ENCODE results near the gene CTSS.

CTSS gene

DNA sequence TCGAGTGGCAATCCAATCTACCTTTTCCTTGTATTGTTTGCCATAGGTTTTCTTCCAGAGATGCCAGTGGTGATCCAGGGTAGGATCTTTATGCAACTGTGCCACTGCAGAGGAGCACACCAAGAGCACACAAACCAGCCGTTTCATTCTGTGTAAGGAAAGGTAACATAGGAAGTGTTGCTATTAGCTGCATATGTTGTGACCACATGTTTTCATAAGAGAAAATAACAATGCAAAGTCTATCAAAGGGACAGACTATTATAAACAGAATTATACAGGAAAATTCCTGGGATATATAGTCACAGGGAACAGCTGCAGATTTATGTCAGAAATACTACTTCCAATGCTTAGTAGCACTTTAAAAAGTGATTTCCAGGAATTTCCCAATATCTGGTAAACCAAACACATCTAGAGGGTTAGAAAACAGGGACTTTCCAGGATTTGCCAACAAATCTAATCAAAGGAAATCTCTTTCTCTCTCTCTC lies 919 bp downstream of the CTSS start:
- TF ChIP-seq, protein P1, sequence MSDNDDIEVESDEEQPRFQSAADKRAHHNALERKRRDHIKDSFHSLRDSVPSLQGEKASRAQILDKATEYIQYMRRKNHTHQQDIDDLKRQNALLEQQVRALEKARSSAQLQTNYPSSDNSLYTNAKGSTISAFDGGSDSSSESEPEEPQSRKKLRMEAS (IDR thresholded peaks at IDR 0.05; ENCODE audit: low read depth, low read length) = 0 out of 2 replicates have a peak, but pooled peaks have one; percentile 41
- no peak for TF ChIP-seq POLR2A (IDR thresholded peaks at IDR 0.05; ENCODE audit: extremely low read depth, insufficient read length)
- peak overlapping the region; percentile 87 for H3K4me3 ChIP-seq (ENCODE audit: low read depth, low read length)
- peak; percentile 38 for DNase-seq (ENCODE audit: low read depth)

DNA sequence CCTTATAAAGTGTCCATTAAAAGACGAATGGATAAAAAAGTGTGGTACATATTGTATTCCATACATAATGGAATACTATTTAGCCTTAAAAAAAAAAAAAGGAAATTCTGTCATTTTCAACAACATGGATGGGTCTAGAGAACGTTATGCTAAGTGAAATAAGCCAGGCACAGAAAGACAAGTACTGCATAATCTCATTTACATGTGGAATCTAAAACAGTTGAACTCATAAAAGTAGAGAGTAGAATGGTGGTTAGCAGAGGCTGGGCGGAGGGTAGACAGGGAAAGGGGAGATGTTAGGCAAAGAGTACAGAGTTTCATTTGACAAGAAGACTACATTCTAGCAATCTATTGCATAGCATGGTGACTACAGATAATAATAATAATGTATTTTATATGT lies 2.6 kb downstream of the CTSS start:
- DNase-seq (ENCODE audit: low read depth) = no peak
- H3K4me3 ChIP-seq (ENCODE audit: low read depth, low read length) = no peak overlapping the region
- TF ChIP-seq POLR2A (IDR thresholded peaks at IDR 0.05; ENCODE audit: extremely low read depth, insufficient read length) (no peak), MYC (IDR thresholded peaks at IDR 0.05; ENCODE audit: low read depth, low read length) (no peak)
- TF ChIP-seq, protein P2, sequence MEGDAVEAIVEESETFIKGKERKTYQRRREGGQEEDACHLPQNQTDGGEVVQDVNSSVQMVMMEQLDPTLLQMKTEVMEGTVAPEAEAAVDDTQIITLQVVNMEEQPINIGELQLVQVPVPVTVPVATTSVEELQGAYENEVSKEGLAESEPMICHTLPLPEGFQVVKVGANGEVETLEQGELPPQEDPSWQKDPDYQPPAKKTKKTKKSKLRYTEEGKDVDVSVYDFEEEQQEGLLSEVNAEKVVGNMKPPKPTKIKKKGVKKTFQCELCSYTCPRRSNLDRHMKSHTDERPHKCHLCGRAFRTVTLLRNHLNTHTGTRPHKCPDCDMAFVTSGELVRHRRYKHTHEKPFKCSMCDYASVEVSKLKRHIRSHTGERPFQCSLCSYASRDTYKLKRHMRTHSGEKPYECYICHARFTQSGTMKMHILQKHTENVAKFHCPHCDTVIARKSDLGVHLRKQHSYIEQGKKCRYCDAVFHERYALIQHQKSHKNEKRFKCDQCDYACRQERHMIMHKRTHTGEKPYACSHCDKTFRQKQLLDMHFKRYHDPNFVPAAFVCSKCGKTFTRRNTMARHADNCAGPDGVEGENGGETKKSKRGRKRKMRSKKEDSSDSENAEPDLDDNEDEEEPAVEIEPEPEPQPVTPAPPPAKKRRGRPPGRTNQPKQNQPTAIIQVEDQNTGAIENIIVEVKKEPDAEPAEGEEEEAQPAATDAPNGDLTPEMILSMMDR (IDR thresholded peaks at IDR 0.05; ENCODE audit: low read depth, low read length) = no peak
- TF ChIP-seq, protein P1 (IDR thresholded peaks at IDR 0.05; ENCODE audit: low read depth, low read length) = no peak

DNA sequence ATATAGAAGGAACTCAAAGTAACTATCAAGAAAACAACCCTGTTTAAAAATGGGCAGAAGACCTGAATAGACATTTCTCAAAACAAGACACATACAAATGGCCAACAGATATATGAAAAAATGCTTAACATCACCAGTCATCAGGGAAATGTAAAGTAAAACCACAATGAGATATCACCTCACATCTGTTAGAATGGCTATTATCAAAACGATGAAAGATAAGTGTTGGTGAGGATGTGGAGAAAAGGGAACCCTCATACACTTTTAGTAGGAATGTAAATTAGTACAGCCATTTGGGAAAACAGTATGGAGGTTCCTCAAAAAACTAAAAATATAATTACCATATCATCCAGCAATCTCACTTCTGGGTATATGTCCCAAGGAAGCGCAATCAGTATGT lies 3.0 kb downstream of the CTSS start:
- TF ChIP-seq POLR2A (IDR thresholded peaks at IDR 0.05; ENCODE audit: extremely low read depth, insufficient read length) (no peak), MYC (IDR thresholded peaks at IDR 0.05; ENCODE audit: low read depth, low read length) (no peak)
- TF ChIP-seq, protein P1 (IDR thresholded peaks at IDR 0.05; ENCODE audit: low read depth, low read length) = no peak
- TF ChIP-seq, protein P2 (IDR thresholded peaks at IDR 0.05; ENCODE audit: low read depth, low read length) = no peak
- no peak for DNase-seq (ENCODE audit: low read depth)
- no peak overlapping the region for H3K4me3 ChIP-seq (ENCODE audit: low read depth, low read length)

DNA sequence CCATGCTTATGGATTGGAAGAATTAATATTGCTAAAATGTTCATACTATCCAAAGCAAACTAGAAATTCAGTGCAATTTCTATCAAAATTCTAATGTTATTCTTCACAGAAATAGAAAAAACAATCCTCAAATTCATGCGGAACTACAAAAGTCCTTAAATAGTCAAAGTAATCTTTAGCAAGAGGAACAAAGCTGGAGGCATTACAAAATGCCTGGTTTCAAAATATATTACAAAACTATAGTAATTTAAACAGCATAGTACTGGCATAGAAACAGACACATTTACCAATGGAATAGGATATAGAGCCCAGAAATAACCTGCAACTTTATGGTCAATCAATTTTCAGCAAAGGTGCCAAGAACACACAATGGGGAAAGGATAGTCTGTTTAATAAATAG lies 3.8 kb downstream of the CTSS start:
- TF ChIP-seq, protein P1 (IDR thresholded peaks at IDR 0.05; ENCODE audit: low read depth, low read length) = no peak
- H3K4me3 ChIP-seq (ENCODE audit: low read depth, low read length) = no peak overlapping the region

DNA sequence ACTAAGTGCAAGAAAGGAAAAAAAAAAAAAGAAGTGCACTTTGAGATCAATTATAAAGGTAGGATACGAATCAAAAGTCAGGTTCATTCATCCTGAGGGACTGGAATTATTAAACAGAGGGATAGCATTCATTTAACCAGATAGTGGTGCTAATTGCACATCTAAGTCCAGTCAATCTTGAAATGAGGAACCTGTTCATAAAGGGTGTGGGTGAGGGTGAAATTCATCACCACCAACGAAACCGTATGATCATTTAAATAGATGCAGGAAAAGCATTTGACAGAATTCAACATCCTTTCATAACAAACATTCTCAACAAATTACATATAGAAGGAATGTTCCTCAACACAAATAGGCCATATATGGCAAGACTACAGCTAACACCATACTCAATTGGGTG lies 5.6 kb downstream of the CTSS start:
- TF ChIP-seq, protein P2 (IDR thresholded peaks at IDR 0.05; ENCODE audit: low read depth, low read length) = no peak
- TF ChIP-seq, protein P1 (IDR thresholded peaks at IDR 0.05; ENCODE audit: low read depth, low read length) = no peak
- TF ChIP-seq POLR2A (IDR thresholded peaks at IDR 0.05; ENCODE audit: extremely low read depth, insufficient read length) = no peak
- TF ChIP-seq MYC (IDR thresholded peaks at IDR 0.05; ENCODE audit: low read depth, low read length) = no peak
- no peak overlapping the region for H3K4me3 ChIP-seq (ENCODE audit: low read depth, low read length)
- peak; percentile 15 for DNase-seq (ENCODE audit: low read depth)

More for the DNA sequence above, 3.8 kb downstream of the CTSS start:
- no peak for DNase-seq (ENCODE audit: low read depth)

DNA sequence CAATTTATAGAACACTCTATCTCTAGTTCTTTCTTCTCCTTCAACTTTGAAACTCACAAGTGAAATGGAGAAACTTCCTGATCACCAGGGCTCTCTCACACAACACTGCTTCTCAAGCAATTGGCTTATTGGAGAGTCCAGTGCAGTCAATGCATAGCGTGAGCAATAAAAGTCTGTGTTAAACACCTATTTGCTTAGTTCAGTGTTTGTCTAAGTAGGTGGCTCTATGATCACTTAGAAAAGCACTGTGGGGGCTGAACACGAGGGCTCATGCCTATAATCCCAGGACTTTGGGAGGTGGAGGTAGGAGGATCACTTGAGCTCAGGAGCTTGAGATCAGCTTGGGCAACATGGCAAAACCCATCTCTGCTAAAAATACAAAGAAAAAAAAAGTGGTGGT lies 12.2 kb downstream of the CTSS start:
- no peak for DNase-seq (ENCODE audit: low read depth)
- TF ChIP-seq, protein P1 (IDR thresholded peaks at IDR 0.05; ENCODE audit: low read depth, low read length) = no peak
- no peak for TF ChIP-seq POLR2A (IDR thresholded peaks at IDR 0.05; ENCODE audit: extremely low read depth, insufficient read length)
- TF ChIP-seq, protein P2 (IDR thresholded peaks at IDR 0.05; ENCODE audit: low read depth, low read length) = no peak
- TF ChIP-seq MYC (IDR thresholded peaks at IDR 0.05; ENCODE audit: low read depth, low read length) = no peak
- no peak overlapping the region for H3K4me3 ChIP-seq (ENCODE audit: low read depth, low read length)

All from NB4 (cell line).